HAP-1 (cell line): ENCODE data around the gene ARHGAP20.

Source experiments
- DNase-seq, 2 experiments: peaks; one replicate each; pipeline ENCODE4 v3.0.0-alpha.2; 2016 to 2020; ENCODE audit warnings: low spot score in 2 of 2
- H3K27me3 ChIP-seq: fragments of 250-450 bp; sonication (Bioruptor Pico); 2 replicates; pipeline ENCODE4 v1.5.1; 2020; ENCODE audit warnings: low read depth, mild to moderate bottlenecking, moderate library complexity
- H3K36me3 ChIP-seq: fragments of 250-450 bp; sonication (Bioruptor Pico); replicated peaks from 2 replicates; pipeline ENCODE4 v1.5.1; 2020; ENCODE audit warnings: mild to moderate bottlenecking
- H3K4me1 ChIP-seq: fragments of 250-450 bp; sonication (Bioruptor Pico); 2 replicates; pipeline ENCODE4 v1.5.1; 2020; ENCODE audit warnings: mild to moderate bottlenecking
- H3K4me3 ChIP-seq: fragments of 250-450 bp; sonication (Bioruptor Pico); 2 replicates; pipeline ENCODE4 v1.5.1; 2020; ENCODE audit warnings: mild to moderate bottlenecking, moderate library complexity
- H3K9me3 ChIP-seq: fragments of 250-450 bp; sonication (Bioruptor Pico); 2 replicates; pipeline ENCODE4 v1.5.1; 2020; ENCODE audit warnings: mild to moderate bottlenecking, moderate library complexity
- in situ Hi-C: fragments of 300-500 bp; cut with MboI; formaldehyde crosslinking; loops from 3 replicates; pipeline ENCODE4 v1.14.3; 2020; ENCODE audit warnings: low sequenced_read_pairs, inconsistent platforms, mixed read lengths

ARHGAP20 gene

DNA sequence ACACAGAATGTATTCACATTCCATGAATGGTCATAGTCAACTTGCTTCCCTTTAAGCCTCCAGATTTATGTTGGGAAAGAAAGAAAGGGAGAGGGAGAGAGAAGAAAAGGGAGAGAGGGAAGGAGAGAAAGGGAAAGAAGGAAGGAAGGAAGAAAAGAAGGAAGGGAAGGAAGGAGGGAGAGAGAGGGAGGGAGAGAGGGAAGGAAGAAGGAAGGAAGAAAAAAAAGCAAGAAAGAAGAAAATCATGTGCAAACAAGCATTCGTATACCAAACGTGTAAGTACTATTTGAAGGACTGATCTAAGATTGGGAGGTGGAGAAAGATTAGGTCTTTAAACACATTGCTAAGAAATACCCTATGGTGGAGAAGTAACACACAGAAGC is 23.9 kb upstream of the ARHGAP20 start:
- Histone ChIP-seq H3K36me3 (no peaks in the 10 kb centered on the region), H3K27me3 (no peaks in the 10 kb centered on the region; the same call in 1 of the 2 replicates), H3K4me3 (no peak overlapping the region), H3K4me1 (no peaks in the 10 kb centered on the region), H3K9me3 (no peaks in the 10 kb centered on the region)
- in situ Hi-C loops = no loop called here
- DNase-seq = no peak

- no peak for DNase-seq
- no peaks in the 10 kb centered on the region for H3K4me1 ChIP-seq
- no peak overlapping the region for H3K4me3 ChIP-seq
- no peaks in the 10 kb centered on the region for H3K9me3 ChIP-seq
- H3K27me3 ChIP-seq = no peaks in the 10 kb centered on the region; the same call in 1 of the 2 replicates
- in situ Hi-C loops = no loop called here
- no peaks in the 10 kb centered on the region for H3K36me3 ChIP-seq
Observed at GRCh38 chr11:110735455-110736170, 23.4 kb upstream of the ARHGAP20 start.

- DNase-seq = no peak
- Histone ChIP-seq H3K27me3 (no peaks in the 10 kb centered on the region; the same call in 1 of the 2 replicates), H3K9me3 (no peaks in the 10 kb centered on the region), H3K4me1 (no peaks in the 10 kb centered on the region), H3K4me3 (no peak overlapping the region), H3K36me3 (no peaks in the 10 kb centered on the region)
- in situ Hi-C loops = no loop called here
Observed at GRCh38 chr11:110734790-110735189, 22.6 kb upstream of the ARHGAP20 start.

DNA sequence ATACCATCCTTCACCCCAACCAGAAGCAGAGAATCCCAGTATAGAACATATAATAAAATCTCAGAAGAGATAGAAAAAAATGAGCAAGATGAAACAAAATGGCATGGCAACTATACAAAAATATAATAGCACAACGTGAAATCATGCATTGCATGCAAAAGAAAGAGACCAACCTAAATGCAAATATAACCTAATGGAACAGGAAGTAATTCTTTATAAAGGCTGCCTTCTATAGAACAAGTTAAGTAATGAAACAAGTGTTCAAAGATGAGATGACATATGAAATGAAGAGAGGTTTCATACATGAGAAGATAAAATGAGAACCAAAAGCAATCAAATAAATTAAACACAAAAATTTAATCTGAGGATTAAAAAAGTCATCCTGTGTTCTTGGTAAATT is 18.5 kb upstream of the ARHGAP20 start:
- Histone ChIP-seq H3K9me3 (no peaks in the 10 kb centered on the region), H3K27me3 (no peaks in the 10 kb centered on the region; the same call in 1 of the 2 replicates), H3K36me3 (no peaks in the 10 kb centered on the region), H3K4me3 (no peak overlapping the region), H3K4me1 (no peaks in the 10 kb centered on the region)
- in situ Hi-C loops = no loop called here
- DNase-seq = no peak

GRCh38 chr11:110728883-110729282 is 16.6 kb upstream of the ARHGAP20 start:
- H3K4me3 ChIP-seq = no peak overlapping the region
- H3K9me3 ChIP-seq = no peaks in the 10 kb centered on the region
- in situ Hi-C loops = no loop called here
- H3K27me3 ChIP-seq = no peaks in the 10 kb centered on the region; the same call in 1 of the 2 replicates
- H3K4me1 ChIP-seq = no peaks in the 10 kb centered on the region
- no peak for DNase-seq
- no peaks in the 10 kb centered on the region for H3K36me3 ChIP-seq

DNA sequence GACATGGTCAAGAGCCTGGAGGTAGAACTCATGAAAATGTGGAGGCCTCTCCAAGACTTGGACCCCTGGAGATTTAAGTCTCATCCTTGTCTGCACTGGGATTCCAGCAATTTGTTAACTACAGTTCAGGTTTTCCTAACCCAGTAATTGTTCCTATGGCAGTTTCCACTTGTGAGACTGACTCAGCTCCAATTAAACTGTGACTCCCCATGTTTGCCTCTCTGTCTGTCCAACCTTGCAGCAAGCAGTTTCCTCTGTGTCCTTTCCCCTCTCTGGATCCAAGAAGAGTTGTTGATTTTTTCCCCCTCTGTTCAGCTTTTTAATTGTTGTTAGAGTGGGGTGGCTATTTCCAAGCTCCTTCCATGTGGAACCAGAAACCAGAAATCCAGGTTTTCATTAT is 16.2 kb upstream of the ARHGAP20 start:
- in situ Hi-C loops = no loop called here
- Histone ChIP-seq H3K9me3 (no peaks in the 10 kb centered on the region), H3K4me3 (no peak overlapping the region), H3K27me3 (no peaks in the 10 kb centered on the region; the same call in 1 of the 2 replicates), H3K36me3 (no peaks in the 10 kb centered on the region), H3K4me1 (no peaks in the 10 kb centered on the region)
- no peak for DNase-seq

- no peaks in the 10 kb centered on the region for H3K36me3 ChIP-seq
- DNase-seq = no peak
- no peaks in the 10 kb centered on the region for H3K9me3 ChIP-seq
- in situ Hi-C loops = no loop called here
- H3K4me3 ChIP-seq = no peak overlapping the region
- no peaks in the 10 kb centered on the region for H3K27me3 ChIP-seq
- no peaks in the 10 kb centered on the region for H3K4me1 ChIP-seq
Observed at GRCh38 chr11:110724358-110724757, 12.1 kb upstream of the ARHGAP20 start.

DNA sequence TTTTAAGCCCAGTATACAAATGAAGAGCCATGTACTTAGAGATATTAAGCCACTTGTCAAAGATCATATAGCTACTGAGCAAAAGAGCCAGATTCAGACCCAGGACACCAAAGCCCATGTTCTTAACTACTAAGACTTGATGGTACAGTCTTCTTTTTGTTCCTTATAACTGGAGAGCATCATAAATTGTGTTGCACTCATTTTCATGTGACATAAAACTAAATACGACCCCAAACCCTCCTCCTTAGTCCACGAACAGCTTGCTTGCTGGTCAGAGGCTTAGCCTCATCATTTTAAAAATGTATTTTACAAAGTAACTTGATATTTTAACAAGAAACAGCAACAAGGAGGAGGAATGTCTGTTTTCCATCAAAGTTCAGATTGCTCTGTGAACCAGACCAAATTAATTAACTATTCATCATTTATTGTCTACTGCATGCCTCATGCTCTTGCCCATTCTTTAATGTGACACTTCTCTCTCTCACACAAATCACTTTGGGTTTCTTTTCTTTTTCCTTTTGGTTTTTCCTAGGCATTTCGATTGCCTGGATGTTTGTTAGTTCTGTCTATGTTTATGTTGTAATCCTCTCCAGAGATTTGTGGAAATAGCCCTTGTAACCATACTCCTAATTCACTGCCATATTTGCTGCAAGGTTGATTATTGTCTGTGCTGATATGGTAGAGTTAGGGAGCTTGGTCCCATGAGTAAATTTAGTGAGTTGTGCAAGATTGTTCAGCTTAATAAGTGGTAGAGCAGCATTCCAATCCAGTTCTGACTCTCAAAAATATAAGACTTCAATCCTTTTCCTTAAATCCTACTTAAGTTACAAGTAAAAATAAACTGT is 8.4 kb upstream of the ARHGAP20 start:
- Histone ChIP-seq H3K4me1 (no peaks in the 10 kb centered on the region), H3K9me3 (no peaks in the 10 kb centered on the region), H3K4me3 (no peak overlapping the region), H3K36me3 (no peaks in the 10 kb centered on the region), H3K27me3 (no peaks in the 10 kb centered on the region)
- in situ Hi-C loops = no loop called here
- DNase-seq = no peak

DNA sequence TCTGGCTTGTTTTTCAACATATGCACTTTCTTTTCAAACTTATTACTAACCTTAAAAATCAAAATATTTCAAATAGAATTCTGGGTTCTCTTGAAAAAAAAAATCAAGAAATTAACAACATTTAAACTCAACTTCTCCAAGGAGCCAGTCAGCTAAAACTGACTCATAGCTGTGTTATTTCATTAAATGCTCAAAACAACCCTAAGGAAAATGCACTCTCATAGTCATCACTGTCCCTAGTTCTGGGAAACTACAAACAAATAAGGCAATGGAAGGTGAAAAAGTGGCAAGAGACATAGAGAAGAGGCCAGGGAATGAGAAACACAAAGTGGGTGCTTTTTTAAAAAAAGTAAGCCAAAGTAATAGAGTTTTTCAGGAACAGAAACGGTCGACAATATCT is 4.1 kb upstream of the ARHGAP20 start:
- Histone ChIP-seq H3K9me3 (no peaks in the 10 kb centered on the region), H3K36me3 (no peaks in the 10 kb centered on the region), H3K4me3 (no peak overlapping the region), H3K27me3 (peaks cover 30% of the 10 kb centered on the region), H3K4me1 (no peaks in the 10 kb centered on the region)
- in situ Hi-C loops = no loop called here
- DNase-seq = no peak

GRCh38 chr11:110715541-110715940 is 3.3 kb upstream of the ARHGAP20 start:
- H3K4me1 ChIP-seq = no peaks in the 10 kb centered on the region
- no peaks in the 10 kb centered on the region for H3K9me3 ChIP-seq
- in situ Hi-C loops = no loop called here
- no peak for DNase-seq
- no peaks in the 10 kb centered on the region for H3K36me3 ChIP-seq
- H3K4me3 ChIP-seq = no peak overlapping the region
- H3K27me3 ChIP-seq = peaks cover 37% of the 10 kb centered on the region

- in situ Hi-C loops = no loop called here
Observed at GRCh38 chr11:110713449-110713776, 1.2 kb upstream of the ARHGAP20 start.

DNA sequence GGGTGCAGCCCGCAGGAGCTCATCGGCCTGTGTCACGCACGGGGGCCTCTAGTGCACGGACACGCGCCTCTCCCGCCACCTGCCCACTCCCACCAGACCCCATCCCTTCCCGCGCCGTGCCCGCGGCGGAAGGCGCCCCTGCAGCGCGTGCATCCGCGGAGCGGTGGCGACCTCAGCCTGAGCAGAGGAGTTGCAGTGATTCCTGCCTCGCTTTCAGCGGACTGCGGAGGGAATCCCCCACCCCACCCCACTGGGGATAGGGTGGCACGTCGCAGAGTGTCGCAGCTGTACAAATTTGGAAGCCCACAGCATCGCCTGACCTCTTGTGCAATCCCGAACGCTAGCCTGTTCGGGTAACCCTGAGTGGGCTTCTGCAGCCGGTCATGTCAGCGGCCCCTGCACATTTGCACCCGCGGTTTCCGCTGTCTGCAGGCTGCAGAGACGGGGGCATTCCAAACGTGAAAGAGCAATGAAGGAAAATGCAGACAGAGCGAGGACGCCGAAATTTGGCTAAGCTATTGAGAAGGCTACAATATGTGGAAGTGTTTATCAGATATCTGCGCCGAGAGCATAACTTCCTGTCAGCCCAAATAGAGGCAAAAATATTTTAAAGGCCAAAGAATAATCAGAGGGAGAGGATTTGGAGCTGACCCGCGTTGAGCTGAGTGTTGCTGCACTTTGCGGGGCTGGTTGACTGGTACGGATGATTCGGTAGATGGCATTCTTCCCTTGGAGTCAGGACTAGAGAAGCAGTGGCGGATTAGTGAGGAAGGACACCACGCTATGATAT is 617 bp upstream of the ARHGAP20 start:
- H3K9me3 ChIP-seq = no peaks in the 10 kb centered on the region
- no peak for DNase-seq
- no peaks in the 10 kb centered on the region for H3K4me1 ChIP-seq
- in situ Hi-C loops = no loop called here
- peaks cover 45% of the 10 kb centered on the region for H3K27me3 ChIP-seq
- H3K36me3 ChIP-seq = no peaks in the 10 kb centered on the region
- H3K4me3 ChIP-seq = peak overlapping the region; percentile 24

More at GRCh38 chr11:110713449-110713776, 1.2 kb upstream of the ARHGAP20 start:
- no peak for DNase-seq
- Histone ChIP-seq H3K27me3 (peaks cover 45% of the 10 kb centered on the region), H3K9me3 (no peaks in the 10 kb centered on the region), H3K4me1 (no peaks in the 10 kb centered on the region), H3K4me3 (no peak overlapping the region), H3K36me3 (no peaks in the 10 kb centered on the region)

GRCh38 chr11:110711448-110711775 is 825 bp downstream of the ARHGAP20 start:
- in situ Hi-C loops = no loop called here

More at GRCh38 chr11:110711448-110711775, 825 bp downstream of the ARHGAP20 start:
- no peaks in the 10 kb centered on the region for H3K36me3 ChIP-seq
- no peaks in the 10 kb centered on the region for H3K9me3 ChIP-seq
- DNase-seq = no peak
- H3K4me1 ChIP-seq = no peaks in the 10 kb centered on the region
- no peak overlapping the region for H3K4me3 ChIP-seq
- peaks cover 45% of the 10 kb centered on the region for H3K27me3 ChIP-seq
